Measurements from ENCODE around the gene AHRR. TPM values are rescaled to one million over a fixed set of nuclear protein-coding genes. Genes with fewer than 3 reads are reported as not detected.

The AHRR gene
- total RNA-seq, 1 experiment from 2014 or later, result 2.2 TPM

GRCh38 chr5:402615-403359 lies 81.3 kb downstream of the AHRR start:
- Histone ChIP-seq H3K79me1 (ENCODE audit: insufficient read depth, low read depth, low read length, poor library complexity, severe bottlenecking) (no peaks in the 10 kb centered on the region), H3K4ac (ENCODE audit: low read depth, low read length) (no peak overlapping the region), H3K9ac (ENCODE audit: extremely low read depth, insufficient read length, low read length) (no peak overlapping the region), H3K79me2 (ENCODE audit: insufficient read depth, low read length) (no peaks in the 10 kb centered on the region), H2AK5ac (ENCODE audit: insufficient read length, low read length) (no peak overlapping the region), H2BK12ac (ENCODE audit: insufficient read length, low read depth, low read length) (no peak overlapping the region), H3K4me2 (ENCODE audit: insufficient read depth, insufficient read length, low read length) (no peak overlapping the region), H2BK5ac (ENCODE audit: insufficient read length, low read length) (no peak overlapping the region), H4K20me1 (ENCODE audit: control insufficient read depth, insufficient read depth, insufficient read length) (no peaks in the 10 kb centered on the region), H4K8ac (replicated peaks; ENCODE audit: insufficient read length, low read depth, low read length) (no peak overlapping the region), H3K23ac (ENCODE audit: insufficient read length, low read depth, low read length) (no peak overlapping the region), H2BK15ac (ENCODE audit: low read depth, low read length) (no peak overlapping the region), H2AFZ (ENCODE audit: low read length) (no peak overlapping the region), H3K23me2 (ENCODE audit: insufficient read length, low read depth, low read length, poor library complexity, severe bottlenecking) (no peaks in the 10 kb centered on the region), H3T11ph (ENCODE audit: low read length) (no peak overlapping the region), H3K56ac (ENCODE audit: insufficient read length, low read depth, low read length) (no peak overlapping the region), H2BK20ac (ENCODE audit: low read depth, low read length, poor library complexity, severe bottlenecking) (no peak overlapping the region), H3K18ac (ENCODE audit: insufficient read length, low read depth, low read length) (no peak overlapping the region), H2BK120ac (ENCODE audit: low read depth, low read length, poor library complexity, severe bottlenecking) (no peak overlapping the region), H4K5ac (ENCODE audit: insufficient read length, low read depth, low read length) (no peak overlapping the region), H3K9me3 (ENCODE audit: control insufficient read depth, low read depth, low read length) (no peaks in the 10 kb centered on the region), H4K91ac (ENCODE audit: insufficient read length, low read depth, low read length) (no peak overlapping the region), H3K27ac (ENCODE audit: insufficient read length, low read depth, low read length) (no peak overlapping the region), H3K4me1 (ENCODE audit: insufficient read depth, low read length) (no peaks in the 10 kb centered on the region), H3K14ac (ENCODE audit: insufficient read depth, low read length) (no peak overlapping the region), H3K27me3 (ENCODE audit: insufficient read depth, low read length) (no peaks in the 10 kb centered on the region)
- Mint-ChIP-seq H3K9me3 (peaks cover 0 to 5% of the 10 kb centered on the region in 2 experiments; a peak in 4 of 5 replicates), H3K4me1 (peaks cover 12 to 25% of the 10 kb centered on the region in 2 experiments), H3K36me3 (ENCODE audit: insufficient read depth in 1 of 3, low read depth in 3 of 3) (peaks cover 0 to 8% (median 0%) of the 10 kb centered on the region in 3 experiments; a peak in 2 of 7 replicates), H3K27me3 (ENCODE audit: low read depth) (peaks cover 49% of the 10 kb centered on the region), H3K27ac (no peak overlapping the region), H3K4me3 (no peak overlapping the region)
- no CpG with 5 or more reads among the region's 20 CpGs for WGBS (ENCODE audit: extremely low coverage, insufficient read length, low lambda C conversion rate)
- no peak for DNase-seq
- TF ChIP-seq, protein P1, sequence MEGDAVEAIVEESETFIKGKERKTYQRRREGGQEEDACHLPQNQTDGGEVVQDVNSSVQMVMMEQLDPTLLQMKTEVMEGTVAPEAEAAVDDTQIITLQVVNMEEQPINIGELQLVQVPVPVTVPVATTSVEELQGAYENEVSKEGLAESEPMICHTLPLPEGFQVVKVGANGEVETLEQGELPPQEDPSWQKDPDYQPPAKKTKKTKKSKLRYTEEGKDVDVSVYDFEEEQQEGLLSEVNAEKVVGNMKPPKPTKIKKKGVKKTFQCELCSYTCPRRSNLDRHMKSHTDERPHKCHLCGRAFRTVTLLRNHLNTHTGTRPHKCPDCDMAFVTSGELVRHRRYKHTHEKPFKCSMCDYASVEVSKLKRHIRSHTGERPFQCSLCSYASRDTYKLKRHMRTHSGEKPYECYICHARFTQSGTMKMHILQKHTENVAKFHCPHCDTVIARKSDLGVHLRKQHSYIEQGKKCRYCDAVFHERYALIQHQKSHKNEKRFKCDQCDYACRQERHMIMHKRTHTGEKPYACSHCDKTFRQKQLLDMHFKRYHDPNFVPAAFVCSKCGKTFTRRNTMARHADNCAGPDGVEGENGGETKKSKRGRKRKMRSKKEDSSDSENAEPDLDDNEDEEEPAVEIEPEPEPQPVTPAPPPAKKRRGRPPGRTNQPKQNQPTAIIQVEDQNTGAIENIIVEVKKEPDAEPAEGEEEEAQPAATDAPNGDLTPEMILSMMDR (conservative IDR thresholded peaks at IDR 0.05), result no peak
